ENCODE results near the gene TEX2. TPM values are rescaled to one million over a fixed set of nuclear protein-coding genes. Genes with fewer than 3 reads are reported as not detected.
A peak's percentile ranks its signal among the peaks of the same experiment; 100 is the strongest.

Gene TEX2
- total RNA-seq, 1 donor from 2014 or later = 58.0 TPM

DNA sequence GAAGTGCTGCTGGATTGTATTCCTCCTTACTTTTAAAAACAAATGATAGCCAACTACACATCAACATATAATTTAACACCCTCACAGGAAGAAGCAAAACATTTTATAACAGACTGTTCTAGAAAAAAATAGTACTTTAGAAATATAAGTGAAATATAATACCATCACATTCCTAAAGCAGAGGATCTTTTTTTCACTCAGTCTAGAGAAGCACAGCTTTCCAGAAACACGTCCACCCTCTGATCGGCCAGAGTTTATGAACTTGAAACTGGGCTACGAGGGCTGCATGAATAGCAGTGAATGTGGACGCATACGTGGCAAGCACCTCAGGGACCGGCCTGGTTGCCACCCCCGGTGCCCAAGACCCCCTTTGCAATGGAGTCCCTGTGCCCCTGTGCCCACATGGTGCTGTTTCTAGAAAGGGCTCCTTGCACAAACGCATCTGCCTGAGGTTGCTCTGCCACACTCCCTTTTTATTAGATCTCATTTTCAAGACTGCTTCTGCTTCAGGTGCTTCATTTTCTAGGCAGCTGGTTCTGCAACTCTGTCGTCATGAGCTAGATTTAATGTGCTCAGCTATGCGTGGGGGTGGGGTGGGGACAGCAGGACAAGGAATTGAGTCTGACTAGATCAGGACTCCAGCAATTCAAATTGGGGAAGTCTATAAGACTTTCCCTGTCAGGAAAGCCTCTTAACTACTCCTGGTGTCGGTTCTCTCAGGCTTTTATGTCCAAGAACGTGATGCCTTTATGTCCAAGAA, 104.0 kb downstream of the TEX2 start:
- DNase-seq = no peak

DNA sequence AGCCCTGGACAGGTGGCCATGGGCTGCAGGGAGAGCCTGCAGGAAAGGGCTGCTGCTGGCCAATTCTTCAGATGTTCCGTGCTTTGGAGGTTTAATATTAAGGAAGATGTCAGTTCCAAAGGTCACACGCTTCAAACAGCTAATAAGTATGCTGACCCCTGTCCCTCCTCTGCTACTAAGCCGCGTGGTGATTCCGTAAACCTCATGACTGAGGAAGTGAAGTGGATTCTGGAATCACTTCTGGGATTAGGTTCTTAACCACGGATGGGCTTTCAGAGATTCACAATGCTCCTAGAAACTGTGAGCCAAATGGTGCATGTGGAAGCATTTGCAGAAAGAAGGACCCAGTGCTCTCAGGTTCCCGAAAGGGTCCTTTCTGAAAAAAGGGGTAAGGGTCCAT, 104.7 kb downstream of the TEX2 start:
- H3K27me3 ChIP-seq (ENCODE audit: low read depth) = no peaks in the 10 kb centered on the region
- no peak overlapping the region for H3K4me3 ChIP-seq
- TF ChIP-seq, protein P1, sequence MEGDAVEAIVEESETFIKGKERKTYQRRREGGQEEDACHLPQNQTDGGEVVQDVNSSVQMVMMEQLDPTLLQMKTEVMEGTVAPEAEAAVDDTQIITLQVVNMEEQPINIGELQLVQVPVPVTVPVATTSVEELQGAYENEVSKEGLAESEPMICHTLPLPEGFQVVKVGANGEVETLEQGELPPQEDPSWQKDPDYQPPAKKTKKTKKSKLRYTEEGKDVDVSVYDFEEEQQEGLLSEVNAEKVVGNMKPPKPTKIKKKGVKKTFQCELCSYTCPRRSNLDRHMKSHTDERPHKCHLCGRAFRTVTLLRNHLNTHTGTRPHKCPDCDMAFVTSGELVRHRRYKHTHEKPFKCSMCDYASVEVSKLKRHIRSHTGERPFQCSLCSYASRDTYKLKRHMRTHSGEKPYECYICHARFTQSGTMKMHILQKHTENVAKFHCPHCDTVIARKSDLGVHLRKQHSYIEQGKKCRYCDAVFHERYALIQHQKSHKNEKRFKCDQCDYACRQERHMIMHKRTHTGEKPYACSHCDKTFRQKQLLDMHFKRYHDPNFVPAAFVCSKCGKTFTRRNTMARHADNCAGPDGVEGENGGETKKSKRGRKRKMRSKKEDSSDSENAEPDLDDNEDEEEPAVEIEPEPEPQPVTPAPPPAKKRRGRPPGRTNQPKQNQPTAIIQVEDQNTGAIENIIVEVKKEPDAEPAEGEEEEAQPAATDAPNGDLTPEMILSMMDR (IDR thresholded peaks at IDR 0.05; ENCODE audit: borderline replicate concordance) = no peak
- H3K9me3 ChIP-seq (replicated peaks) = no peaks in the 10 kb centered on the region
- H3K36me3 ChIP-seq = peaks cover 13% of the 10 kb centered on the region
- DNase-seq = no peak
- peaks cover 77% of the 10 kb centered on the region for H3K4me1 ChIP-seq
- intact Hi-C loops (cut with micrococcal nuclease) = no loop called here
- peak overlapping the region; percentile 96 for H3K27ac ChIP-seq (replicated peaks)

More for the DNA sequence above, 104.0 kb downstream of the TEX2 start:
- Histone ChIP-seq H3K4me3 (no peak overlapping the region), H3K27ac (replicated peaks) (peak overlapping the region; percentile 96), H3K36me3 (peaks cover 12% of the 10 kb centered on the region), H3K4me1 (peaks cover 76% of the 10 kb centered on the region), H3K27me3 (ENCODE audit: low read depth) (no peaks in the 10 kb centered on the region), H3K9me3 (replicated peaks) (no peaks in the 10 kb centered on the region)
- TF ChIP-seq, protein P1 (IDR thresholded peaks at IDR 0.05; ENCODE audit: borderline replicate concordance) = no peak
- intact Hi-C loops (cut with micrococcal nuclease) = no loop called here

DNA sequence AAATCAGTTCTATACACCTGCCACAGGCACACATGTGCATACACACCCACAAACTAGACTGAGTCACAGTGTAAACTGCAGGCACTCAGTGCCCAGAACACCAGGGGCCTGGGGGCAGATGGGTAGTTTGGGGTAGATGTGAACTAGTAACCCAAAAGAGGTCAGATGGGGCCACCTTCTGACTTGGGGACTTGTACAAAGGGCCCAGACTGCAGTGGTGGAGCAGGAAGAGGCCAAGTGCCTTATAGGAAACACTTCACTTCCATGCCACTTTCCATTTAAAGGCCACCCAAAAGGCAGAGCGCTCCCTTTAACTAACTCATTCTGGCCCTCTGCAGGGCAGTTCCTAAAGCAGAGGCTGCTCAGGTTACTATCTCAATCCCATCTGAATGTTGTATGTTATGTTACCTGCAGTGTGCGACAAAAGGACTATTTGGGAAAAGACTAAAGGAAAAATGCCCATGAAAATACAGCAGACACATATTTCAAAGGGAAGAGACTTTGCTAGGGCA, 105.3 kb downstream of the TEX2 start:
- Histone ChIP-seq H3K4me3 (no peak overlapping the region), H3K9me3 (replicated peaks) (no peaks in the 10 kb centered on the region), H3K4me1 (peaks cover 84% of the 10 kb centered on the region), H3K36me3 (peaks cover 18% of the 10 kb centered on the region), H3K27me3 (ENCODE audit: low read depth) (no peaks in the 10 kb centered on the region), H3K27ac (replicated peaks) (peak overlapping the region; percentile 96)
- intact Hi-C loops (cut with micrococcal nuclease) = no loop called here
- no peak for DNase-seq
- TF ChIP-seq, protein P1 (IDR thresholded peaks at IDR 0.05; ENCODE audit: borderline replicate concordance) = no peak

DNA sequence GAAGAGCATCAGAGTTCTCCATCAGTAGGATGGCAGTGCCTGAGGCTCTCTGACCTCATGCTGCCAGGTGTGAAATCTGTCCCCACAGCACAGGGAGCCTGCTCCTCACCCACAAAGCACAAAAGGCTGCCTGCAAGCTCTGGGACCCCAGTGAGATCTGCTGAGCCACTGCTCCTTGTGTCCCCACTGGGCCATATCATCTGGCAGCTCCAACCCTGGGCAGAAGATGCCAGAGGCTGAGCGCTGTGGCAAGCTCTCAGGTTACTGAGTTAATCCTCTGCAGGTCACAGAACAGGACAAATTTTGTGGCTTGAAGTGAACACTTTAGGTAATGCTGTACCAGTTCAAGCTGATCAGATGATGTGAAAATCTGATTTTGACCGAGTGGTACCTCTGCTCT, 106.4 kb downstream of the TEX2 start:
- peaks cover 90% of the 10 kb centered on the region for H3K4me1 ChIP-seq
- no peaks in the 10 kb centered on the region for H3K27me3 ChIP-seq (ENCODE audit: low read depth)
- intact Hi-C loops (cut with micrococcal nuclease) = no loop called here
- H3K36me3 ChIP-seq = peaks cover 18% of the 10 kb centered on the region
- H3K27ac ChIP-seq (replicated peaks) = peak overlapping the region; percentile 96
- no peak for DNase-seq
- H3K4me3 ChIP-seq = peak overlapping the region; percentile 28
- TF ChIP-seq, protein P1 (IDR thresholded peaks at IDR 0.05; ENCODE audit: borderline replicate concordance) = no peak
- H3K9me3 ChIP-seq (replicated peaks) = no peaks in the 10 kb centered on the region

DNA sequence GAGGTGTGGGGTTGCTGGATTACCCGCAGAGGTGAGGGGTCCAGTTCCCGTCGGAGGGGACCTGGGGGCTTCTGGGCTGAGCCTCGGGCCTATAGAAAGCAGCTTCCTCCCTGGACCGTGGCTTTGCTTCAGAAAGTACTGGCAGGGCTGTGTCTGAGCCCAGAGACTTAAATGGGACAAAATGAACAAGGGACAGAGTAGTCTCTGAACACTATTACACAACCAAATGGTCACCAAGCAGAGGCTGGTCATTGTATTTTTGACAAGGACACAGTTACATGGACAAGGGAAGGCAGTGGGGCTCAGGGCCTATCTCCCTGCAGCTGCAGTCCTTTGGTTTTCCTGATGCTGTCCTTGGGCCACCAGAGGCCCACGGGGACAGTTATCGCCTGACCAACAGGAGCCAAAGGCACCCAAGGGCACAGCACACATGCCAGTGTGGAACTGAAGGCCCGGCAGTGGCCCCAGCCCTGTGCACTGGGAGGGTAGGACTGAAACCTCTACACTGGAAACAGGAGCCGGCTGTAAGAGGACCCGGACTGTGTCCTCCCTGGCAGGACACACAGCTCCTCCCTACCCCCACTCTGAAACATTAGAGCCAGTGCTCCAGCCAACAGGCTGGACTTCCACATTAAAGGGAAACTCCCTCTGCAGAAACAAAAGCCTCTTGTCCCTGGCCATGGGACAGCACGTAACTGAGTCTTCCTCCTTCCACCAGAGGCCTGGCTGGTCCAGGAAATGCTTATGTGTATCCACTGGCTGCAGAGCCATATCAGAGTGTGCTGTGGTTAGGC, 107.1 kb downstream of the TEX2 start:
- Histone ChIP-seq H3K4me1 (peaks cover 93% of the 10 kb centered on the region), H3K27me3 (ENCODE audit: low read depth) (no peaks in the 10 kb centered on the region), H3K4me3 (peak overlapping the region; percentile 28), H3K27ac (replicated peaks) (peak overlapping the region; percentile 96), H3K9me3 (replicated peaks) (no peaks in the 10 kb centered on the region), H3K36me3 (peaks cover 13% of the 10 kb centered on the region)
- DNase-seq = peak; percentile 78
- intact Hi-C loops (cut with micrococcal nuclease) = no loop called here
- TF ChIP-seq, protein P1 (IDR thresholded peaks at IDR 0.05; ENCODE audit: borderline replicate concordance) = peak; percentile 22
